Naive thymus-derived CD4-positive, alpha-beta T cell (primary cell): ENCODE data around the gene RPP30. TPM values are rescaled to one million over a fixed set of nuclear protein-coding genes. Genes with fewer than 3 reads are reported as not detected.
A peak's percentile ranks its signal among the peaks of the same experiment; 100 is the strongest.

ENCODE experiments used
- ATAC-seq: fragments of 150-1000 bp; cut with Tn5 transposase; 2 replicates; pipeline ENCODE4 v1.10.0; 2021; ENCODE audit warnings: mild to moderate bottlenecking, moderate library complexity
- CTCF ChIA-PET: fragments of 350-600 bp; sonication (Branson Sonifier 250); formaldehyde crosslinking; loops from one replicate; lab custom pipeline; 2021; ENCODE audit warnings: antibody characterized with exemption; lab: Charles Lee
- POLR2A ChIA-PET: fragments of 350-600 bp; sonication (Branson Sonifier 250); formaldehyde crosslinking; loops from one replicate; lab custom pipeline; 2021; ENCODE audit warnings: antibody characterized with exemption, inconsistent platforms; lab: Charles Lee
- DNase-seq, 9 donors: peaks; one replicate each; pipeline versions ENCODE4 v3.0.0 to v3.0.0-alpha.2; 2020 to 2022; ENCODE audit warnings: mixed read lengths in 1 of 9
- H3K27ac ChIP-seq: one replicate; pipeline ENCODE4 v1.7.0; 2013; ENCODE audit warnings: mild to moderate bottlenecking, low read depth, low read length, moderate library complexity
- H3K27me3 ChIP-seq, 2 donors: one replicate each; pipeline ENCODE4 v1.7.0; 2013; ENCODE audit warnings: low read length in 2 of 2, mild to moderate bottlenecking in 2 of 2, moderate library complexity in 2 of 2; ENCODE audit not compliant: control insufficient read depth in 2 of 2, insufficient read depth in 2 of 2
- H3K36me3 ChIP-seq, 3 experiments: 1 replicate in 2 of 3; 2 replicates in 1 of 3; pipeline ENCODE4 v1.7.0; 2013; ENCODE audit warnings: low read length in 3 of 3, mild to moderate bottlenecking in 3 of 3, moderate library complexity in 1 of 3; ENCODE audit not compliant: insufficient read depth in 3 of 3, control insufficient read depth in 2 of 3
- H3K4me1 ChIP-seq, 2 donors: one replicate each; pipeline ENCODE4 v1.7.0; 2013; ENCODE audit warnings: low read length in 2 of 2, mild to moderate bottlenecking in 2 of 2, moderate library complexity in 1 of 2; ENCODE audit not compliant: control insufficient read depth in 2 of 2, insufficient read depth in 2 of 2
- H3K4me3 ChIP-seq: 2 replicates; pipeline ENCODE4 v1.7.0; 2013; ENCODE audit warnings: mild to moderate bottlenecking, low read length
- H3K9me3 ChIP-seq, 3 experiments: 1 replicate in 2 of 3; 2 replicates in 1 of 3; pipeline ENCODE4 v1.7.0; 2013; ENCODE audit warnings: low read length in 3 of 3; ENCODE audit not compliant: control insufficient read depth in 2 of 3
- H3K27ac Mint-ChIP-seq, 9 donors: one replicate each; pipeline ENCODE4 v1.8.0; 2020 to 2022; ENCODE audit warnings: mixed read lengths in 9 of 9, mild to moderate bottlenecking in 8 of 9, moderate library complexity in 5 of 9, inconsistent platforms in 2 of 9
- H3K27me3 Mint-ChIP-seq, 5 donors: one replicate each; pipeline ENCODE4 v1.8.0; 2021 to 2022; ENCODE audit warnings: mixed read lengths in 5 of 5, mild to moderate bottlenecking in 1 of 5
- H3K36me3 Mint-ChIP-seq, 5 donors: one replicate each; pipeline ENCODE4 v1.8.0; 2020 to 2022; ENCODE audit warnings: mixed read lengths in 5 of 5, mild to moderate bottlenecking in 3 of 5, inconsistent platforms in 1 of 5
- H3K4me1 Mint-ChIP-seq, 7 donors: one replicate each; pipeline ENCODE4 v1.8.0; 2020 to 2022; ENCODE audit warnings: mixed read lengths in 7 of 7, mild to moderate bottlenecking in 3 of 7, inconsistent platforms in 1 of 7
- H3K4me3 Mint-ChIP-seq, 10 donors: one replicate each; pipeline ENCODE4 v1.8.0; 2020 to 2022; ENCODE audit warnings: mild to moderate bottlenecking in 10 of 10, mixed read lengths in 10 of 10, moderate library complexity in 6 of 10, inconsistent platforms in 2 of 10
- H3K9me3 Mint-ChIP-seq, 11 donors: one replicate each; pipeline ENCODE4 v1.8.0; 2020 to 2022; ENCODE audit warnings: mixed read lengths in 11 of 11, mild to moderate bottlenecking in 4 of 11, inconsistent platforms in 1 of 11, moderate library complexity in 1 of 11
- intact Hi-C, 2 donors: fragments of 100-400 bp; cut with micrococcal nuclease; formaldehyde crosslinking; loops; one replicate each; pipeline ENCODE4 v1.15.1; 2023
- polyA plus RNA-seq, 2 donors: library from polyadenylated mRNA; unstranded; fragments of 300-500 nt; fragmentation: Illumina TruSeq; gene quantifications; one replicate each; pipeline ENCODE4 v1.2.3, GENCODE V29; 2021
- total RNA-seq, 6 experiments: library from RNA in 5 of 6; stranded (reverse) in 5 of 6; gene quantifications; 1 replicate in 5 of 6; 2 replicates in 1 of 6; pipeline ENCODE4 v1.2.3 and lab custom pipeline; 2021 to 2026

The RPP30 gene
- total and polyA plus RNA-seq, 7 experiments from 2014 or later: 24.1 to 50.0 (median 38.1) TPM

- Histone ChIP-seq H3K4me1 (no peaks in the 10 kb centered on the region), H3K9me3 (no peaks in the 10 kb centered on the region), H3K4me3 (no peak overlapping the region), H3K27me3 (no peaks in the 10 kb centered on the region), H3K27ac (no peak overlapping the region), H3K36me3 (no peaks in the 10 kb centered on the region)
- ATAC-seq (no peak), DNase-seq (peak in 3 of 9 donors; percentile 7 to 28 (median 27))
- ChIA-PET CTCF (interaction anchor here (0.7 to 1.1 kb wide), 3 partner anchors 8 to 840 kb away, joined by 3 to 4 read pairs (median 3); partner anchors contain the start of gene RPP30), POLR2A (interaction anchor here (0.9 kb wide), 1 partner anchor 9 kb away, joined by 3 read pairs; the partner anchor contains the start of gene RPP30)
- Mint-ChIP-seq H3K9me3 (no peaks in the 10 kb centered on the region), H3K4me3 (no peak overlapping the region), H3K27me3 (peaks cover 28 to 89% (median 59%) of the 10 kb centered on the region in 5 donors), H3K27ac (no peak overlapping the region), H3K36me3 (no peaks in the 10 kb centered on the region), H3K4me1 (peaks cover 0 to 9% (median 4%) of the 10 kb centered on the region in 7 donors)
- intact Hi-C loops: loop anchor here (1.0 to 10.0 kb wide), 3 partner anchors 112 to 1070 kb away; no protein-coding TSS in a partner anchor
These were observed 8.8 kb upstream of the RPP30 start for GRCh38 chr10:90862908-90863514.

GRCh38 chr10:90865401-90865800 lies 6.4 kb upstream of the RPP30 start:
- Histone ChIP-seq H3K36me3 (no peaks in the 10 kb centered on the region), H3K4me3 (no peak overlapping the region), H3K4me1 (no peaks in the 10 kb centered on the region), H3K27ac (no peak overlapping the region), H3K27me3 (no peaks in the 10 kb centered on the region), H3K9me3 (no peaks in the 10 kb centered on the region)
- Mint-ChIP-seq H3K36me3 (peaks cover 0 to 9% (median 0%) of the 10 kb centered on the region in 5 donors), H3K4me3 (no peak overlapping the region), H3K4me1 (peaks cover 0 to 2% (median under 1%) of the 10 kb centered on the region in 7 donors), H3K27ac (no peak overlapping the region), H3K9me3 (peaks cover 0 to 10% (median 0%) of the 10 kb centered on the region in 11 donors), H3K27me3 (peaks cover 42 to 87% (median 66%) of the 10 kb centered on the region in 5 donors)
- ATAC-seq (no peak), DNase-seq (peak in 1 of 9 donors; percentile 9)
- ChIA-PET CTCF (interaction anchor here (0.6 to 1.7 kb wide), 5 partner anchors 8 to 1164 kb away, joined by 3 to 5 read pairs (median 4); partner anchors contain the start of gene KIF20B), POLR2A (interaction anchor here (1.3 kb wide), 1 partner anchor 531 kb away, joined by 3 read pairs; no protein-coding TSS in a partner anchor)
- intact Hi-C loops: loop anchor here in 1 of 2 donors (10.0 kb wide), 1 partner anchor 911 kb away; no protein-coding TSS in a partner anchor

GRCh38 chr10:90866050-90866598 lies 5.7 kb upstream of the RPP30 start:
- H3K27ac Mint-ChIP-seq: no peak overlapping the region
- H3K4me1 ChIP-seq: peaks cover 0 to 2% of the 10 kb centered on the region in 2 donors
- peaks cover 0 to 10% (median 0%) of the 10 kb centered on the region in 11 donors for H3K9me3 Mint-ChIP-seq
- peaks cover 43 to 83% (median 64%) of the 10 kb centered on the region in 5 donors for H3K27me3 Mint-ChIP-seq
- no peaks in the 10 kb centered on the region for H3K36me3 ChIP-seq
- peaks cover 0 to 9% (median 0%) of the 10 kb centered on the region in 5 donors for H3K36me3 Mint-ChIP-seq
- no peak for ATAC-seq
- H3K27me3 ChIP-seq: no peaks in the 10 kb centered on the region
- intact Hi-C loops: loop anchor here in 1 of 2 donors (10.0 kb wide), 1 partner anchor 911 kb away; no protein-coding TSS in a partner anchor
- no peak overlapping the region for H3K4me3 ChIP-seq
- no peaks in the 10 kb centered on the region for H3K9me3 ChIP-seq
- POLR2A ChIA-PET: interaction anchor here (1.3 kb wide), 1 partner anchor 530 kb away, joined by 3 read pairs; no protein-coding TSS in a partner anchor
- no peak overlapping the region for H3K27ac ChIP-seq
- DNase-seq: no peak
- H3K4me3 Mint-ChIP-seq: no peak overlapping the region
- H3K4me1 Mint-ChIP-seq: peaks cover 0 to 9% (median 5%) of the 10 kb centered on the region in 7 donors
- CTCF ChIA-PET: interaction anchor here (0.6 to 1.7 kb wide), 3 partner anchors 9 to 13 kb away, joined by 3 to 5 read pairs (median 4); no protein-coding TSS in a partner anchor

- H3K4me1 ChIP-seq: peaks cover 14 to 23% of the 10 kb centered on the region in 2 donors
- Mint-ChIP-seq H3K9me3 (peaks cover 0 to 10% (median 0%) of the 10 kb centered on the region in 11 donors), H3K4me3 (peak overlapping the region; percentile 94 to 99 (median 98)), H3K4me1 (peaks cover 24 to 50% (median 37%) of the 10 kb centered on the region in 7 donors), H3K27me3 (peaks cover 25 to 45% (median 39%) of the 10 kb centered on the region in 5 donors), H3K36me3 (peaks cover 4 to 12% (median 5%) of the 10 kb centered on the region in 5 donors), H3K27ac (peak overlapping the region; percentile 73 to 95 (median 88))
- CTCF ChIA-PET: interaction anchor here (0.8 to 1.5 kb wide), 2 partner anchors 9 to 120 kb away, joined by 3 to 4 read pairs; no protein-coding TSS in a partner anchor
- DNase-seq (peak in 7 of 9 donors; percentile 30 to 48 (median 42)), ATAC-seq (peak; percentile 72)
- POLR2A ChIA-PET: interaction anchor here (0.6 to 0.9 kb wide), 2 partner anchors 8 to 1944 kb away, joined by 3 read pairs; no protein-coding TSS in a partner anchor
- H3K36me3 ChIP-seq: peaks cover 3 to 10% (median 4%) of the 10 kb centered on the region in 3 experiments
- no peaks in the 10 kb centered on the region for H3K27me3 ChIP-seq
- H3K9me3 ChIP-seq: no peaks in the 10 kb centered on the region
- H3K27ac ChIP-seq: peak overlapping the region; percentile 71
- peak overlapping the region; percentile 83 for H3K4me3 ChIP-seq
- intact Hi-C loops: loop anchor here (1.0 to 10.0 kb wide), 27 partner anchors 13 to 1973 kb away; partner anchors contain the start of genes HECTD2 (in 2 of the 2), KIF20B (in 2 of the 2), PCGF5 (in 2 of the 2) and TNKS2 (in 2 of the 2)
These were observed 452 bp upstream of the RPP30 start for GRCh38 chr10:90871279-90871765.

- Histone ChIP-seq H3K9me3 (no peaks in the 10 kb centered on the region), H3K4me1 (peaks cover 14 to 23% of the 10 kb centered on the region in 2 donors), H3K27me3 (no peaks in the 10 kb centered on the region), H3K27ac (no peak overlapping the region), H3K36me3 (peaks cover 6 to 22% (median 7%) of the 10 kb centered on the region in 3 experiments), H3K4me3 (peak overlapping the region; percentile 83)
- ATAC-seq: no peak
- ChIA-PET POLR2A (interaction anchor here (0.5 to 1.0 kb wide), 3 partner anchors 12 to 1624 kb away, joined by 3 read pairs; no protein-coding TSS in a partner anchor), CTCF (no interaction called here)
- intact Hi-C loops: loop anchor here (5.0 to 10.0 kb wide), 13 partner anchors 352 to 1972 kb away; partner anchors contain the start of genes TNKS2 (in 2 of the 2), BTAF1 (in 1 of the 2), EXOC6 (in 1 of the 2) and FGFBP3 (in 1 of the 2)
- Mint-ChIP-seq H3K9me3 (peaks cover 0 to 10% (median 0%) of the 10 kb centered on the region in 11 donors), H3K36me3 (peaks cover 8 to 25% (median 15%) of the 10 kb centered on the region in 5 donors), H3K27me3 (peaks cover 18 to 34% (median 28%) of the 10 kb centered on the region in 5 donors), H3K27ac (peak overlapping the region in 8 of 9 donors; percentile 73 to 95 (median 86)), H3K4me1 (peaks cover 24 to 53% (median 37%) of the 10 kb centered on the region in 7 donors), H3K4me3 (peak overlapping the region; percentile 94 to 99 (median 98))
- no peak for DNase-seq
These were observed 860 bp downstream of the RPP30 start for GRCh38 chr10:90872648-90873020.
